ENCODE data around the gene BUD31.
"Not testable (repeated sequence)": the region's sequence is repeated elsewhere in the genome, so short reads cannot be mapped to it uniquely, and the experiment has no call there.

Gene BUD31

DNA sequence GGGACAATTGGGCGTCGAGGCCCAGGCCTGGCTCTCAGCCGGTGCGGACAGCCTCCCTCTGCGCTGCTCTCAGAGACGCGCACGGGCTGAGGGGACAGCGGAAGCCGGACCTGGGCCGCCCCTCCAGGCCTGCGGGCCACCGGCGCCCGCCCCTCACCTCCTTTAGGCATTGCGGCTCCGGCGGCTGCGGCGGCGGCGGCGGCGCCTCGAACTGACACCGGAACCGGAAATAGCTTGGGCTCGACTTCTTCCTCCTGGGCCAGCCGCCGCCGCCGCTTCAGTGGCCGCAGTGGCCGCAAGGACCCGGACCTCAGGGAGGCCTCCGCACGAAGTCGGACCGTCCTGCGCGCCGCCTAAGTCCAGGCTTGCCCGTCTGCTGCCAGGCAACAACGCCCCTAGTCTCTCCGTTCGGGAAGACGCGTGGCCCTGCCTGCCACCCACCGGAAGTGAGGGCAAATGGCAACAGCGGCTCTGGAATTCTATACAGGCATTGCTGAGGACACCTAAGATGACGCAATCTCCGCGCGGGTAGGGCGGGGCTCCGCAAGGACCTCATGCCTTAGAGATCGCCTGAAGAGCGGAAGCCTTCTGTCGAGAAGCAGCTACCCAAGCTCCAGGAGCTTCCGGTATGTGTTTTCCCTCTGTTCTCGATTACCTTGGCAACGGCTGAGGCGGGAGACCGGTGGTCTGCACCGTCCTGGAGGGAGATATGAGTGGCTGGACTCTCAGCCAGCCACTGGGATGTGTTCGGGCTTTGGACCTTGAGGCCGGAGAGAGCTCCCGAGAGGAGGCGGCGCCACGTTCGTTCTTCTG lies at the start of gene BUD31, which contains the start of gene PDAP1:
Gene BUD31 (plus strand): TSS at position 591 of the 813 bp plus-strand sequence. CDS start 2,124 bp downstream, outside the sequence.
Gene PDAP1 (minus strand): TSS at position 219 of the 813 bp plus-strand sequence. CDS start 49 bp downstream, at position 170.
- peak; percentile 98 for DNase-seq (ENCODE audit: low spot score)

DNA sequence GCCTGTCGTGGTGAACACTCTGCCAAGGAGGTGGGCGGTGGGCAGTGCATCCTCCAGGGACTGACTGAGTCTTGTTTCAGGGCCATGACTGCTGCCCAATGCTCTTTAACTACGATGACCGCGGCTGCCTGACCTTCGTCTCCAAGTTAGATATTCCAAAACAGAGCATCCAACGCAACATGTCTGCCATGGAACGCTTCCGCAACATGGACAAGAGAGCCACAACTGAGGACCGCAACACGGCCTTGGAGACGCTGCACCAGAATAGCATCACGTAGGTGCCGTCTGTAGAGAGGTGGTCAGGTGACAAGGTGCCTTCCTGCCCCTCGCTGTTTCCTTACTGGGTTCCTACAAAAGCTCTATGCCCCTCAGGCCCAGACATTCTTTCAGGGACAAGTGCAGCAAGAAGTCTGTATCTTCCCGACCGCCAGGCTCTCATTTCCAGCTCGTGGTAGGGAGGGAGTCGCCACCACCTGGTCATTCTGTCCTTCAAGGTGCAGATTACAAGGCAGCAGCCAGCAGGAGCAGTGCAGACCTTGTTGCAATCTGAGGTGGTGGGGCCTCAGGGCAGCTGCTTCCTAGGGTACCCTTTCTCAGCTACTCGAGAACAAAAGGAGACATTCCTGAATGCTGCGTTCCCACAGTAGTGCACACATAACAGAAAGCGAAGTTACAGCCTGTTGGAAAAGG lies 49.2 kb upstream of the BUD31 start:
- DNase-seq (ENCODE audit: low spot score) = no peak

DNA sequence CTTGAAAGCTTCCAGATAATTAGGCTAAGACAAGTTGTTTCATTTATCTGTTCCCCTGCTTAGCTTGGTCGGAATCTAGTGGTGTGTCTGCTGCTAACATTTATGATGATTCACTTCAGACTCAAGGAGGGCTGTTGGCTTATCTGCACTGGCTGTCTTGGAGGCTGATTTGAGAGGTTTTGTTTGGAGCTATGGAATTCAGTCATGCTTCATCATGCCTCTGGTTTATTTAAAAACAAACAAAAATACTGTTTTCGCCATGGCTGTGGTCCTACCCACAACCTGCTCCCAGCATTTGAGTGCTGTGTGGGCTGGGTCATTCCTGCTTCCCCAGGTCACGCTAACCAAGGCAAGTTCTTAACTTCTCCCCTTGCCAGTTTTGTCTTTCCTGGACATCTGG lies 46.0 kb upstream of the BUD31 start:
- DNase-seq (ENCODE audit: low spot score) = no peak

DNA sequence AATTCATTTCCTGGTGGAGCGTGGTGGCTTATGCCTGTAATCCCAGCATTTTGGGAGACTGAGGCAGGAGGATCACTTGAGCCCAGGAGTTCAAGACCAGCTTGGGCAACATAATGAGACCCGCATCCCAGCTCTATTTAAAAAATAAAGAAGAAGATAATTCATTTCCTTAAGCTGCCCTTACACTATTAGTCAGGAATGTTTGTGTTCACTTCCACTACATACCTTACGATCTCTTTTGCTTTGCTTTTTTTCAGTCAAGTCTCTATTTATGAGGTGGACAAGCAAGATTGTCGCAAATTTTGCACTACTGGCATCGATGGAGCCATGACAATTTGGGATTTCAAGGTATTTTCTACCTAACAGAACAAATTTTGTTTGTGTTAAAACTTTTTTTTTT lies 45.5 kb upstream of the BUD31 start:
- no peak for DNase-seq (ENCODE audit: low spot score)

DNA sequence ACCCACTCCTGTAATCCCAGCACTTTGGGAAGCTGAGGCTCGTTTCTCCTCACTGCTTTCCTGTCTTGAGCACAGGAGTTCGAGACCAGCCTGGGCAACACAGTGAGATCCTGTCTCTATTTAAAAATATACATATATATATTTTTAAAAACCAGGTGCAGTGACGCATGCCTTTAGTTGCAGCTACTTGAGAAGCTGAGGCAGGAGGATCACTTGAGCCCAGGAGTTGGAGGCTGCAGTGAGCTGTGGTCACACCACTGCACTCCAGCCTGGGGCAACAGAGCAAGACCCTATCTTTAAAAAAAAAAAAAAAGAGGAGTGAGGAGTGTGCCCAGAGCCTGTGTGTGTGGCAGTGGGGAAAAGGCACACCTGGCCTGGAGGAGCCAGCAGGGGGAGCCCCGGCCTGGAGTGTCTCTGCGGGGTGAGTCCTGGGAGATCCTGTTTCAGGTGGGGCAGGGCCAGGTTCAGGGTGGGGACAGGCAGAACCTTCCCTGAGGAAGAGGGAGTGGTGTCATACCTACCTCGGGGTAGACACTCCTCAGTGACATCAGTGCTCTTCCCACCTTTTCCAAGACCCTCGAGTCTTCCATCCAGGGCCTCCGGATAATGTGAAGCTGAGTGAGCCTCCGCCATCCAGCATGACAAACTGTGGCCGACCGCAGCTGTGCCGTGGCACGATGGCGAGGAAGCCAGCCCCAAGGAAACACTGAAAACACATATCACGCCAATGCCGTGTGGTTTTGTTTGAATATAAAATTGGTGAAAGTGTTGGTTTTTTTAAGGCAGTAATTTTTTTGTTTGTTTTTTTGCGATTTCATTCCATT lies 43.2 kb upstream of the BUD31 start:
- no peak for DNase-seq (ENCODE audit: low spot score)

DNA sequence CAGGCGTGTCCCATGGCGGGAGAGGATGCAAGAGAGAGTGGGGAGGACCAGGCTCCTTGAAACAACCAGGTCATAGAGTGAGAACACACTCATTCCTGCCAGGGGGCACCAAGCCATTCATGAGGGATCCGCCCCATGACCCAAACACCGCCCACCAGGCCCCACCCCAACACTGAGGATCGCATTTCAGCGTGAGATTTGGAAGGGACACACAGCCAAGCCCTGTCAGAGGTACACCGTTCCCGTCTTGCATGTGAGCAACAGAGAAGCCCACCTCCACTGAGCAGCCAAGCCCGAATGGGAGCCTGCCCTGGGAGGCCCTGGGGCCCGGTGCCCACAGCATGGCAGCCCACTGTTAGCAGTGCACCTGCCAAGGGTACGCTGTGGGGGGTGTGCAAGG lies 42.1 kb upstream of the BUD31 start:
- no peak for DNase-seq (ENCODE audit: low spot score)

DNA sequence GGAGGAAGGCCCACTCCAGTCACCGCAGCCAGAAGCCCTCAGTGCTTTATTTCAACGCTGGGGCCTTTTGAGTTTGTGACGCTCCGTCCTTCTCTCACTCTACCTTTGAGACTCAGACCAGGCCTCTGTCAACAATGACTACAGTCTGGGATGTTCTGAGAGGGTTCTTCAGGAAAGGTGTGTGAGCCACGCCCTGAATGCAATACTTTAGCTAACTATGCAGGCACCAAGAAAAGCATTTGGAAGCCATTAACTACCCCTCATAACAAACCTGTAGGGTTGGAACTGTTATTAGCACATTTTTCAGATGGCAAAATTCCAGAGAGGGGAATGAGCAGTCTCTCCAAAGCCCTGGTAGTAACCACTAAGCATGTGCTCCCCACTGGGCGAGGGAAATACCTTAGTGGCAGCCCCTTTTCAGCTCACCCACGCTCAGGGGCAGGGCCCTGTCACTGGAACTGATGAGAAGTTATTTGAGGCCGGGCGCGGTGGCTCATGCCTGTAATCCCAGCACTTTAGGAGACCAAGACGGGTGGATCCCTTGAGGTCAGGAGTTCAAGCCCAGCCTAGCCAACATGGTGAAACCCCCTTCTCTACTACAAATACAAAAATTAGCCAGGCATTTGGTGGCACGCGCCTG lies 39.9 kb upstream of the BUD31 start:
- no peak for DNase-seq (ENCODE audit: low spot score)

DNA sequence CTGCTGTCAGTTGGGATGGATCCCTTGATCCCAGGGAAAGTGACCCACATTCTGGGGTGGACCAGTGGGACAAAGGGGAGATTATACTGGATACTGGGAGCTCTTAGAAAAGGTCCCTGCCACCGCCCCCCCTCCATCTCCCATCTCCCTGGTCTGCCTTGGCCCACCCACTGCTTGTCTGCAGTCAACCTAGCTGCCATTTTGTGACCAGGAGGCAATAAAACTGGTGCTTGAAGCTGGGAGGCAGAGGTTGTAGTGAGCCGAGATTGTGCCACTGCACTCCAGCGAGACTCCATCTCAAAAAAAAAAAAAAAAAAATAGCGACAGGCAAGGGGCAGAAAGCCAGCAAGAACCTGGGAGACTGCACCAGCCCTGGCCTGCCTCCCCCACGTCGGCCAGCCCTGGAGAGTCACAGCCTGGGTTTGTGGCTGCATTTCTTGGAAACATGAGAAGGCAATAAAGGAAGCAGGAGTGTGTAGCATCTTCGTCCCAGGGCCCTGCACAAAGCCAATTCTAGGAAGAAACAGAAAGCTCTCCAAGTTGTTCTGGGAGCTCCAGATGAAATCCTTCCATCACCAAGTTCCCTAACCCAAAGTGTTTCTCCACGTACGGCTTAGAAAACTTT lies 38.9 kb upstream of the BUD31 start:
- DNase-seq (ENCODE audit: low spot score) = no peak

DNA sequence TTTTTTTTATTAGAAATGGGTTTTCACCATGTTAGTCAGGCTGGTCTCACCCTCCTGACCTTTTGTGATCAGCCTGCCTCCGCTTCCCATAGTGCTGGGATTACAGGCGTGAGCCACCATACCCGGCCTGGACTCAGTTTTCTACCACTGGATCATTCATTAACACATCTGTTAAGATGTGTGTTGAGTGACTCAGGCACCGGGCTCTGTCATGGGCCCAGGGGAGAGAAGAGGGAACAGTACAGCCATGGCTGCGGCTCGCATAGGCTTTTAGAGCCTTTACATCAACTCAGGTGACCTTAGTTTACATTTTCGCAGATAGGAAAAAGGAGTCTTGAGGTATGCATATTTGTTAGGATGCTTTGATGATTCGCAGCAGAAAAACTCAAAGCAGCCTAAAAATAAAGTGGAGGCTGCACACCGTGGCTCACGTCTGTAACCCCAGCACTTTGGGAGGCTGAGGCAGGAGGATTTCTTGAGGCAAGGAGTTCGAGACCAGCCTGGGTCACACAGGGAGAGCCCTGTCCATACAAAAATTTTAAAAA lies 37.3 kb upstream of the BUD31 start:
- no peak for DNase-seq (ENCODE audit: low spot score)

DNA sequence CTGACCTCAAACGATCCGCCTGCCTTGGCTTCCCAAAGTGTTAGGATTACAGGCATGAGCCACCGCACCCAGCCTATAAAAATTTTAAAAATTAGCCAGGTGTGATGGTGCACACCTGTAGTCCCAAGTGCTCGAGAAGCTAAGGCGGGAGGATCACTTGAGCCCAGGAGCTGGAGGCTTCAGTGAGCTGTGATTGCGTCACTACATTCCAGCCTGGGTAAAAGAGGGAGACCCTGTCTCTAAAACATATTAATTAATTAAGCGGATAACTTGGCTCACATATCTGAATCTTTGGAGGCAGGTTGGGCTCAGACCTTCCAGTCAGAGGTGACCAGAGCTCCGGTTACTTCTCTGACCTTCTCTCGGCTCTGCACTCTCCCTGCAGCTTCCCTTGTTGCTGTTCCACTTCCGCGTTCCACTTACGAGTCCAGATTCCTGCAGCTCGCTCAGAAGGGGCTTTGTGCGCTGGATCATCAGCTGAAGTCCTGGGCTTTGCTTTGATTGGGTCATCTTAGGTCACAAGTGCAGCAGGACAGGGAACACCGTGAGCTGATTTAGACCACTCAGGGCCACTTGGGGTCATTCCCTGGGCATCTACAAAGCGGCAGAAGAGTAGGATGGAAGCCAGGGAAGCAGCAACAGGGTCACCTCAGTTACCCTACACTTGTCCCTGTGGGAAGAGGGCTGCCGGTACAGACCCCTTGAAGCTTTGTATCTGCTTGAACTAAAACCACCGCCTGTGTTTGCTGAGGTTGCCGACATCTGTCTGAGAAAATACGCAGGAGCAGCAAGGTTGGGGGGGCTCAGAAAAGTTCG lies 36.3 kb upstream of the BUD31 start:
- no peak for DNase-seq (ENCODE audit: low spot score)

DNA sequence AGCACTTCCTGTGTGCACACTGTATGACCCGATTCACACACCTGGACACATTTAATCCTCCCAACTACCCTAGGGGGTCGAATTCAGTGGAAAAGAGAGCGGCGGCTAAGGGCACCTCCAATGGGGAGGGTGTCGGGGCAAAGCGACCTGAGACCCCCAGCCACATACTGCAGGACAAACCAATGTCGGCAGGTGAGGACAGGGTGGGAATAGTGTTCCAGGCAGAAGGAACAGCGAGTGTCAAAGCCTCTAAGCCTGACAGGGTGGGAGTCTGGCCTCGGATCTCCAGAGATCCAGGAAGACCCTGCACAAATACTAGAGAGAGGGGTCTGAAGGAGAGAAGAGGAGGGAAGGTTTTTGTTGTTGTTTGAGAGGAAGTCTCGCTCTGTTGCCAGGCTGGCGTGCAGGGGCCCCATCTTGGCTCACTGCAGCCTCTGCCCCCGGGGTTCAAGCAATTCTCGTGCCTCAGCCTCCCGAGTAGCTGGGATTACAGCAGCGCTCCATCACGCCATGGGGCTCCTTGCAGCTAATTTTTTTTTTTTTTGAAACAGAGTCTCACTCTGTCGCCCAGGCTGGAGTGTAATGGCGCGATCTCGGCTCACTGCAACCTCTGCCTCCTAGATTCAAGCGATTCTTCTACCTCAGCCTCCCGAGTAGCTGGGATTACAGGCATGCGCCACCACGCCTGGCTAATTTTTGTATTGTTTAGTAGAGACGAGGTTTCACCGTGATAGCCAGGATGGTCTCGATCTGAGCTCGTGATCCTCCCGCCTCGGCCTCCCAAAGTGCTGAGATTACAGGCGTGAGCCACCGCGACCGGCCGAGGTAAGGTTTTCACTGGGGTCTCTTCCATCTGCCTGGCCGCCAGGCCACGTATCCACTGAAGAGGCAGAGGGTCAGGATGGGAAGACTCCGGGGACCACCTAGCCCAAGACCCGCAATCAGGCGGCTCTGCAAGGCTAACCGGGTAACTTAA lies 35.4 kb upstream of the BUD31 start:
- DNase-seq (ENCODE audit: low spot score) = no peak

DNA sequence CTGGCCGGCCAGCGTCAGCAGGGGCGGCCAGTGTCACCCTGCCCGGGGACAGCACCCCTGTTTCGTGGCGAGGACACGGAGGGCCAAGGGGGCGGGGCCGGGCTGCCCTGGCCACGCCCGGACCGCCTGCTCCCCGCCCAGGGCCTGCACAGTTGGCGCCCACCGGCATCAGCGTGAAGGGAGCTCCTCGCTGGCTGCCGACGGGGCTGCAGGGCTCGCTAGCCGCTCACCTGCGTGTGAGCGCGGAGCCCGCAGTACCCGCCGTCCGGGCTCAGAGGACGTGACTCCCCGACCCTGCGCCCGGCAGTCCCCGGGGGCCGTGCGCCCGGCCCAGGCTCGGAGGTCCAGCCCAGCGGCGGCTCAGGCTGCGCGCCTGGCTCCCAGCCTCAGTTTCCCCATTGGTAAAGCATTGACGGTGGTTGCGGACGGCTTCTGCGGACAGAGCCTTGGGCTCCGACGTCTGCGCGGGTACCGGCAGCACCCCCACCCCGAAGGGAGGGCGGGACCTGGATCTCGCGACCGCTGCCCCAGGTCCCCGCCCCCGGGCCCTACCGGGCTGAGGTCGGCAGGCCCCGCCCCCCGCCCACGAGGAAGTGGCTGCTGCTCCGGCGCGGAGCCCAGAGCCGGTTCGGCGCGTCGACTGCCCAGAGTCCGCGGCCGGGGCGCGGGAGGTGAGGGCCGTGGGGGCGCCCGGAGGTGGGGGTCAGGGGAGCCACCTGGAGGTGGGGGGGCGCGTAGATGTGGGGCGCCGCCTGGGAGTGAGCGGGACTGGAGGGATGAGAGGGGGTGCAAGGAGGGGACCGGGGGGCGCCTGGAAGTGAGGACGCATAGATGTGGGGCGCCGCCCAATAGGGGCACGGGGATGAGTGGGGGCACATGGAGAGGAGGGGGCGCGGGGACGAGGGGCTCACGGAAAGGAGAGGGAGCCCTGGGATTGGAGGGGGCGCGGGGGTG lies 34.4 kb upstream of the BUD31 start, which contains the start of gene ARPC1B:
Gene ARPC1B (plus strand): TSS at position 620 of the 954 bp plus-strand sequence. CDS start 10,985 bp downstream, outside the sequence.
- peak; percentile 89 for DNase-seq (ENCODE audit: low spot score)

DNA sequence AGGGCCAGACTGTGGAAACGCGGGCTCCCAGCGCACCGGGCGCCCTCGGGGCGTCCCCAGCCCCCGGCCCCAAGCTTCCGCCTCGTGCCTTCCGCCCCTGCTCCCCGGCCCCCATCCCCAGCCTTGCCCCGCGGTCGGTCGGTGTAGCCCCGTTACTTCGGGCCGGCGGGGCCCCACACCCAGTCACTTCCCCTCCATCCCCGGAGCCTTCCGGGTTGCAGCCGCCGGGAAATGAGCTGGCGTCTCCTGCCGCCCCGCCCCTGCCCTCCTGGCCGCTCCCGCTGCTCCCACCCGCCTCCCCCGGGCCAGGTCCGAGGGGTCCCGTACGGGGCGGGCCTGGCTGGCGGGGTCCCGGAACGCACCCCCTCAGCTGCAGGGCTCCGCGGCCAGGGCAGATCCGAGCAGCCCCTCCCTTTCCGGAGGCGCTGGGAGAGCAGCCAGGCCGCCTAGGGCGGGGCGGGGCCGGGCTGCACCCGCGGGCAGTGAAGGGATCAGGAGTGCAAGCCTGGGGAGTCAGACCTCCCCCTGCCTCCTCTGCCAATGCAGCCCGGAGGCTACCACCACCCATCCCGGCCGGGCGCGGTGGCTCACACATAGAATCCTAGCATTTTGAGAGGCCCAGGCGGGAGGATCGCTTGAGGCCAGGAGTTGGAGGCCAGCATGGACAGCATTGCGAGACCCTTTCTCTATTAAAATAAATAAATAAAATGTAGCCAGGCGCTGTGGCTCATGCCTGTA lies 33.5 kb upstream of the BUD31 start:
- DNase-seq (ENCODE audit: low spot score) = peak; percentile 82

DNA sequence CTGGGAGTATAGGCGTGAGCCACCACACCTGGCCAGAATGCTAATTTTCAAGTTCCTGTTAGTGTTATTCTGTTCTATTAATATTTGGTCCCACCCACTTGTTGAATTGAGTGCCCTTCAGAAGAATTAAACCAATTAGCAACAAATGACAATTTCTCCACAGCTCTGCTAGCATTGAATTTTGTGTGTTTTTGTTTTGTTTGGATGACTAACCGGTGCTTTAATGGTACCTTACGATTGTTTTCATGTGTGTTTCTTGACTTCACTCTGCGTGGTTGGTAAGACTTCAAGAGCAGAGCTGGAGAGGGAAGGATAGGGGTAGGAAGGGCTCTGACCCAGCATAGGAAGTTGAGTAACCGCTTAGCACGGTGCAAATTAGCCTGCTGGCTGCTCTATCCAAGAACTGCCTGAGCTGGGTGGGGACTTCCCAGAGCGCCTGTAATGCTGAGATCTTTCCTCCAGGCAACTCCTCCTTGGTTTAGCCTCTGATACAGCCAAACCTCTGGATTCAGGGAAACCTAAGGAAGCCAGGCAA lies 29.7 kb upstream of the BUD31 start:
- no peak for DNase-seq (ENCODE audit: low spot score)

DNA sequence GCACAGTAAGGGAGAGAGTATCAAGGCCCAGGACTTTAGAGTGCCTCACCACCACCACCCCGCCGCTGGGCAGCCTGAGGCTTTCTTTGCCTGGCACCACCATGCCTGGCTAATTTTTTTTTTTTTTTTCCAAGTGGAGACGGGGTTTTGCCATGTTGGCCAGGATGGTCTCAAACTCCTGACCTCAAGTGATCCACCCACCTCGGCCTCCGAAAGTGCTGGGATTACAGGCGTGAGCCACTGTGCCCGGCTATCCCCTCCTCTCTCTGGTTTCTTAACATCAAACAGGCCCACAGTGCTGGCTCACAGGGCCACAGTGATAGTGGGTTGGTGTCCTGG lies 29.1 kb upstream of the BUD31 start:
- DNase-seq (ENCODE audit: low spot score) = not testable (repeated sequence)

DNA sequence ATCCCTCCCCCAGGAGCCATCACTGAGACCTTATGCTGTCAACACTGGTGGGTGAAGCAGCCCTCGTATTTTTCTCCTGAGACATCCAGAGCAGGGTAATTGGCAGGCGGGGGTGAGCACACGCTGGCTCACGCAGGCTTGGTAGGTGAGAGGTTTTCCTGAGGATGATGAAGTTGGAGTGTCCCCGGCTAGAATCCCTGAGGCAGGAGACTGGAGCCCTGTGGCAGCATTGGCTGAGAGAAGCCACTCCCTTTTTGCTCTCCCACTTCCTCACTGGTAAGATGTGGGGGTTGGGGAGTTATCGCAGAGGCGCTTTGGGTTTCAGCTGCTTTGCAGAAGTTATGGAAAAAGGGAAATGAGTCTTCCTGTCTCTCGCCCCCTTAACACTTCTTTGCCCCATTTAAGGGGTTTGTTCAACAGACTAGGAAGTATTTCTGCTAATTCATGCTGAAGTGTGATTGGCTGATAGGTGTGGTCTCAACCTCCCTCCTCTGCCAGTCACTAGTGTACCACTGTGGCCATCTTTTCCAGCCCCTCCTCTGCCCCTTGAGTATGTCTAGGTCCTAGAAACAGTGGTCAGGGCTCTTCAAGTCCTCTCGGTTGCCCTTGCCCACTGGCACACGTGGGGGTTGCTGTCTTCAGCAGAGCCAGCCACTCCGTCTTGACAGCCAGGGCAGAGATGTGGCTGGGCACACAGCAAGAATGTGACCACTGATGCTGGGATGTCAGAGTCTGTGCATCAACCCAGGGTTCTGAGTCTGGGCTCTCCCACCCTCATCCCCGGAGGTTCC lies 28.5 kb upstream of the BUD31 start:
- DNase-seq (ENCODE audit: low spot score) = no peak
